A673 (cell line): ENCODE measurements around the gene KRR1.
"Not testable (repeated sequence)": the region's sequence is repeated elsewhere in the genome, so short reads cannot be mapped to it uniquely, and the experiment has no call there.

ENCODE experiments used
- EZH2 ChIP-seq: fragments of 200-600 bp; sonication (generic); IDR thresholded peaks from 2 replicates; pipeline ENCODE4 v1.6.1; 2017; ENCODE audit warnings: borderline replicate concordance, low read depth, mild to moderate bottlenecking, mixed read lengths, antibody characterized with exemption, low read length; ENCODE audit not compliant: poor library complexity, severe bottlenecking
- TF ChIP-seq, protein P1 (sequence below): fragments of 300-800, 200-600 bp; sonication (generic); conservative IDR thresholded peaks from 2 replicates; pipeline ENCODE4 v1.5.1; 2017; ENCODE audit warnings: low read depth, mild to moderate bottlenecking, antibody characterized with exemption, low read length, moderate library complexity, mixed read lengths

DNA sequence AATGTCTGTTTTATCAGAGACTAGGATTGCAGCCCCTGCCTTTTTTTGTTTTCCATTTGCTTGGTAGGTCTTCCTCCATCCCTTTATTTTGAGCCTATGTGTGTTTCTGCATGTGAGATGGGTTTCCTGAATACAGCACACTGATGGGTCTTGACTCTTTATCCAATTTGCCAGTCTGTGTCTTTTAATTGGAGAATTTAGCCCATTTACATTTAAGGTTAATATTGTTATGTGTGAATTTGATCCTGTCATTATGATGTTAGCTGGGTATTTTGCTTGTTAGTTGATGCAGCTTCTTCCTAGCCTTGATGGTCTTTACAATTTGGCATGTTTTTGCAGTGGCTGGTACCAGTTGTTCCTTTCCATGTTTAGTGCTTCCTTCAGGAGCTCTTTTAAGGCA lies 9.8 kb upstream of the KRR1 start:
- TF ChIP-seq, protein P1, sequence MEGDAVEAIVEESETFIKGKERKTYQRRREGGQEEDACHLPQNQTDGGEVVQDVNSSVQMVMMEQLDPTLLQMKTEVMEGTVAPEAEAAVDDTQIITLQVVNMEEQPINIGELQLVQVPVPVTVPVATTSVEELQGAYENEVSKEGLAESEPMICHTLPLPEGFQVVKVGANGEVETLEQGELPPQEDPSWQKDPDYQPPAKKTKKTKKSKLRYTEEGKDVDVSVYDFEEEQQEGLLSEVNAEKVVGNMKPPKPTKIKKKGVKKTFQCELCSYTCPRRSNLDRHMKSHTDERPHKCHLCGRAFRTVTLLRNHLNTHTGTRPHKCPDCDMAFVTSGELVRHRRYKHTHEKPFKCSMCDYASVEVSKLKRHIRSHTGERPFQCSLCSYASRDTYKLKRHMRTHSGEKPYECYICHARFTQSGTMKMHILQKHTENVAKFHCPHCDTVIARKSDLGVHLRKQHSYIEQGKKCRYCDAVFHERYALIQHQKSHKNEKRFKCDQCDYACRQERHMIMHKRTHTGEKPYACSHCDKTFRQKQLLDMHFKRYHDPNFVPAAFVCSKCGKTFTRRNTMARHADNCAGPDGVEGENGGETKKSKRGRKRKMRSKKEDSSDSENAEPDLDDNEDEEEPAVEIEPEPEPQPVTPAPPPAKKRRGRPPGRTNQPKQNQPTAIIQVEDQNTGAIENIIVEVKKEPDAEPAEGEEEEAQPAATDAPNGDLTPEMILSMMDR: not testable (repeated sequence)
- not testable (repeated sequence) for TF ChIP-seq EZH2
